Heart right ventricle (tissue), 16 donors: ENCODE results near the gene KCNIP1. TPM values are rescaled to one million over a fixed set of nuclear protein-coding genes. Genes with fewer than 3 reads are reported as not detected.

Experiments used
- ATAC-seq, 8 donors: fragments of 200-7000 bp; cut with Tn5 transposase; one replicate each; pipeline ENCODE4 v1.9.1; 2020; ENCODE audit warnings: mild to moderate bottlenecking in 8 of 8, moderate library complexity in 8 of 8, moderate number of reproducible peaks in 1 of 8
- DNase-seq, 2 donors: peaks; one replicate each; pipeline ENCODE4 v3.0.0-alpha.2; 2020
- H3K27ac ChIP-seq, 10 donors: fragments of 200-600 bp; sonication (generic) in 2 of 10; one replicate each; pipeline versions ENCODE4 v1.5.0 to v1.8.0; 2020 to 2022; ENCODE audit warnings: mild to moderate bottlenecking in 3 of 10
- H3K27me3 ChIP-seq, 7 donors: fragments of 200-600 bp; one replicate each; pipeline ENCODE4 v1.8.0; 2021 to 2022; ENCODE audit warnings: mild to moderate bottlenecking in 2 of 7
- H3K36me3 ChIP-seq, 9 donors: fragments of 200-600 bp; sonication (generic) in 1 of 9; one replicate each; pipeline versions ENCODE4 v1.5.0 to v1.8.0; 2020 to 2022; ENCODE audit warnings: mild to moderate bottlenecking in 2 of 9
- H3K4me1 ChIP-seq, 9 donors: fragments of 200-600 bp; sonication (generic) in 1 of 9; one replicate each; pipeline versions ENCODE4 v1.5.0 to v1.8.0; 2020 to 2022; ENCODE audit warnings: mild to moderate bottlenecking in 4 of 9
- H3K4me3 ChIP-seq, 10 donors: fragments of 200-600 bp; sonication (generic) in 2 of 10; one replicate each; pipeline versions ENCODE4 v1.5.0 to v1.8.0; 2020 to 2022; ENCODE audit warnings: mild to moderate bottlenecking in 7 of 10, moderate library complexity in 2 of 10
- H3K9me3 ChIP-seq, 11 donors: fragments of 200-600 bp in 10 of 11; sonication (generic) in 2 of 11; one replicate each; pipeline versions ENCODE4 v1.5.0 to v1.8.0; 2013 to 2022; ENCODE audit warnings: mild to moderate bottlenecking in 2 of 11, control low read depth in 1 of 11, moderate library complexity in 1 of 11
- WGBS, 2 donors: extraction: QIAGEN DNeasy Blood & Tissue Kit; methylation state at CpG; one replicate each; pipeline ENCODE4 v1.1.7; 2013; ENCODE audit warnings: inconsistent platforms in 1 of 2; 5-methylcytosine and 5-hydroxymethylcytosine counted together
- intact Hi-C, 10 donors: fragments of 100-400 bp; cut with DNase I; formaldehyde crosslinking; loops; one replicate each; pipeline versions ENCODE4 v1.11.1 to v1.14.2; 2022
- polyA plus RNA-seq, 2 donors: library from polyadenylated mRNA; stranded (reverse); fragments of 200-250 nt; gene quantifications; one replicate each; pipeline ENCODE4 v1.2.3, GENCODE V29; 2013
- total RNA-seq, 10 donors: library from RNA; stranded (reverse); fragmentation: NEBNext Ultra II Directional in 3 of 10; extraction: Animal tissue kit (Norgen Biotek cat#: 25700) in 3 of 10; gene quantifications; one replicate each; pipeline versions ENCODE4 v1.2.1 to v1.2.4, GENCODE V29; 2021 to 2023
- TF ChIP-seq, protein P1 (sequence below), 9 donors: fragments of 200-600 bp; sonication (generic) in 2 of 9; IDR thresholded peaks; one replicate each; pipeline versions ENCODE4 v1.5.0 to v1.8.0; 2021 to 2022; ENCODE audit warnings: antibody characterized with exemption in 9 of 9, mild to moderate bottlenecking in 5 of 9, moderate library complexity in 1 of 9
- donor health status: Arrhythmogenic right ventricular cardiomyopathy.
- donor health status: ischemic (EF 13 %, LVEDD 7.1; RV severe dilation, severe dysfunction).
- donor health status: healthy with polysubstance abuse.
- donor health status: DM: no; HTN: yes; CAD: no.
- donor health status: DM: no; HTN: no; CAD: no.
- donor health status: ischemic (EF 25% LVEDD 6.9; RV normal size, moderate dysfunction).
- donor health status: ischemic (EF 25% LVEDD 5.7; RV mildly dilated, moderate dysfunction).
- donor health status: healthy.
- donor health status: DM: yes; HTN: yes; CAD: no.
- donor health status: Ischemic cardiomyopathy.
- donor health status: ischemic (EF 35%, LVEDD 5.7; RV mildly dilated, moderate dysfunction).
- donor health status: nonischemic (EF 11% LVEDD 7.7; RV severe dilation, severe dysfunction).
- donor health status: DM: yes; HTN: yes; CAD: no.
- donor health status: PGD.
- donor health status: ischemic (EF 29% LVEDD 5.4; RV normal size, mild dysfunction).
- donor health status: nonischemic (EF 23%, LVEDD 6.1; RV moderate dilation, normal function).

The KCNIP1 gene
- total and polyA plus RNA-seq, 12 donors, result 0.06 to 0.67 (median 0.21) TPM; not detected in 7

DNA sequence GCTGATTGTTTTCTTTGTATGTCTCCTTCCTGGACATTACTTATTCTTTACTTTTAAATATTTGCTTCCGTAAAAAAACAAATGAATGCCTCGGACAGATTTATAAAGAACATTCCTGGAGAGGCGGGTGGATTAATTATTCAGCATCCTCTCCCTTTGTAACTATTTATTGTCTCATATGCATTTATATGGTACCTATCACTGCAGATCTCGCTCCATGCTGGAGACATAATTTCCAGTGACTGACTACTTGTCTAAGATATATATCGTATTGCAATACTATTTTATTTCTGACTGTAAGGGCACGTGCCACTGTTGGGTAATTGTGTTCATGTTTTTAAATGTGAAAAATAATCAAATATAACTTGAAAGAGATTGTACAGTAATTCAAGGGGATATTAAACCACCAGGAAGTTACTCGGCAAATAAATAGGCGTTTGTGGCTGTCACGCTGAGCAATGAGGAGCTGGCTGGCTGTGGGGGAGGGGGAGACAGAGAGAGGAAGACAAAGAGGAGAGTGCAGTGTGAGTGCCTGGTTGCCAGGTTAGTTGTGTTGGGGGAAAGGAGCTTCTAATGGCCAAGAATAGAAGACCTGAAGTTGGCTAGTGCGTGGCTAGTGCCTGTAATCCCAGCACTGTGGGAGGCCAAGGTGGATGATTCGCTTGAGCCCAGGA is 147.9 kb downstream of the KCNIP1 start:
- ATAC-seq, result no peak
- DNase-seq, result no peak
- Histone ChIP-seq H3K9me3 (no peaks in the 10 kb centered on the region), H3K4me1 (peaks cover 0 to 9% (median 5%) of the 10 kb centered on the region in 9 donors), H3K4me3 (no peak overlapping the region), H3K36me3 (no peaks in the 10 kb centered on the region), H3K27ac (no peak overlapping the region), H3K27me3 (no peaks in the 10 kb centered on the region)
- TF ChIP-seq, protein P1, sequence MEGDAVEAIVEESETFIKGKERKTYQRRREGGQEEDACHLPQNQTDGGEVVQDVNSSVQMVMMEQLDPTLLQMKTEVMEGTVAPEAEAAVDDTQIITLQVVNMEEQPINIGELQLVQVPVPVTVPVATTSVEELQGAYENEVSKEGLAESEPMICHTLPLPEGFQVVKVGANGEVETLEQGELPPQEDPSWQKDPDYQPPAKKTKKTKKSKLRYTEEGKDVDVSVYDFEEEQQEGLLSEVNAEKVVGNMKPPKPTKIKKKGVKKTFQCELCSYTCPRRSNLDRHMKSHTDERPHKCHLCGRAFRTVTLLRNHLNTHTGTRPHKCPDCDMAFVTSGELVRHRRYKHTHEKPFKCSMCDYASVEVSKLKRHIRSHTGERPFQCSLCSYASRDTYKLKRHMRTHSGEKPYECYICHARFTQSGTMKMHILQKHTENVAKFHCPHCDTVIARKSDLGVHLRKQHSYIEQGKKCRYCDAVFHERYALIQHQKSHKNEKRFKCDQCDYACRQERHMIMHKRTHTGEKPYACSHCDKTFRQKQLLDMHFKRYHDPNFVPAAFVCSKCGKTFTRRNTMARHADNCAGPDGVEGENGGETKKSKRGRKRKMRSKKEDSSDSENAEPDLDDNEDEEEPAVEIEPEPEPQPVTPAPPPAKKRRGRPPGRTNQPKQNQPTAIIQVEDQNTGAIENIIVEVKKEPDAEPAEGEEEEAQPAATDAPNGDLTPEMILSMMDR (IDR thresholded peaks at IDR 0.05), result no peak
- WGBS, 2 donors, result 81 to 90% methylated on average over 11 of the region's 11 CpGs
- intact Hi-C loops, result no loop called here

DNA sequence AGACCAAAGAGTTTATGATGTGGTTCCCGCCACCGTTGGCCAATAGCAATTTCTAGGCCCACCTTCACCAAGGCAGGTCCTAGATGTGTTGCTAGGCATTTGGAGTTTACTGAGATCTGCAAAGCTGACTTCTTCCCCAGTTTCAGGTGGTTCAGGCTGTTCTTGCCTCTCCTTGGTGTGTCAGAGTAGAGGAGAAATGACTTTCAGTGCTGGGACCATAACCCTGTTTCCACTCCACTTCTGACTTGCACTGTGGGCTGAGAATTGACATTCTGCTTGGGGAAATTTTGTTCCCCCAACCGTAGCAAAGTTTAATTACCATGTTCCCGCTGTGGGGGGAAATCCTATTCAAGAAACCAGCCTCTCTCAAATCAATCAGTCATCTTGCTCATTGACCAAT is 151.7 kb downstream of the KCNIP1 start:
- WGBS, 2 donors, result 96 to 98% methylated on average over 4 of the region's 4 CpGs
- no peak for ATAC-seq
- intact Hi-C loops, result no loop called here
- Histone ChIP-seq H3K4me1 (peaks cover 0 to 9% (median 5%) of the 10 kb centered on the region in 9 donors), H3K9me3 (no peaks in the 10 kb centered on the region), H3K4me3 (no peak overlapping the region), H3K36me3 (no peaks in the 10 kb centered on the region), H3K27me3 (no peaks in the 10 kb centered on the region), H3K27ac (no peak overlapping the region)
- TF ChIP-seq, protein P1 (IDR thresholded peaks at IDR 0.05), result no peak
- DNase-seq, result no peak

DNA sequence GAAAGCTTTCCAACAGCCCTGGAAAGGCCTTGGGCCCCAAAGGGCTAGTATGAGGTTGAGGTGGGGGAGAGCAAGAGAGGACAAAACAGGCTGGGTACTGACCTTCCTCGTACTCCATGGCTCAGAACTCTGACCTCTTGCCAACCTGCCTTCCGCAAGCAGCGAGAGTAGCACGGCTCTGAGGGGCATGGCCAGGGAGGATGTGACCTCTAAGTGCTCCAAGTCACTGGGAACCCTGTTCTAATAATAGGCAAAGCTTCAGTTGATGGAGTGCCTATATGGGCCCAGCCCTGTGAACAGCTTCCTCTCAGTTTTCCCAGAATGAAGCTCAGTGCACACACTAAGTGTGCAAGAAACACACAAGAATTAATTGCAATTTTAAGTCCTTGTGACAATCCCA is 152.1 kb downstream of the KCNIP1 start:
- no peaks in the 10 kb centered on the region for H3K27me3 ChIP-seq
- TF ChIP-seq, protein P1 (IDR thresholded peaks at IDR 0.05), result no peak
- no peak overlapping the region for H3K27ac ChIP-seq
- 41 to 44% methylated on average over 4 of the region's 4 CpGs for WGBS, 2 donors
- ATAC-seq (peak; percentile 38 to 87 (median 67)), DNase-seq (peak in 1 of 2 donors; percentile 23)
- peaks cover 0 to 9% (median 5%) of the 10 kb centered on the region in 9 donors for H3K4me1 ChIP-seq
- no peak overlapping the region for H3K4me3 ChIP-seq
- no peaks in the 10 kb centered on the region for H3K9me3 ChIP-seq
- intact Hi-C loops, result no loop called here
- H3K36me3 ChIP-seq, result no peaks in the 10 kb centered on the region

DNA sequence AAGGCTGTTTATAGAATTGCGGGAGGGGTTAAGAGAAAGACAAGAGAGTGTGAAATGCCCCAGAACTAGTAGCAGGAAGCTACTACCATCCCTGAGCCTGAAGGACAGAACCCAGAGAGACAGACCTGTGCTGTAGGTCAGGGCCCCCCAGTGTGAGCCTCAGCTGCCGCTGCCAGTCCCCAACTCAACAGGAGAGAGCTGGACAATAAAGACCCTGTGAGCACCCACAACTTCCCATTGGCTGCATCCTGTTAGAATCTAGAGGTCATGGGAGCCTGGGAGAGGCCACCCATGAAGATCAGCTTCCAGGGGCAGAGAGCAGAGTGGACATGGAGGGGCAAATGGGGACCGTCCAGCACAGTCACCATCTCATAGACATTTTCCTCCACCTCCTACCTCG is 152.5 kb downstream of the KCNIP1 start:
- WGBS, 2 donors, result 91 to 92% methylated on average over 4 of the region's 4 CpGs

More for the DNA sequence above, 152.5 kb downstream of the KCNIP1 start:
- DNase-seq (no peak), ATAC-seq (peak in 1 of 8 donors; percentile 30)
- Histone ChIP-seq H3K27me3 (no peaks in the 10 kb centered on the region), H3K36me3 (no peaks in the 10 kb centered on the region), H3K27ac (no peak overlapping the region), H3K4me3 (no peak overlapping the region), H3K4me1 (peaks cover 0 to 9% (median 5%) of the 10 kb centered on the region in 9 donors), H3K9me3 (no peaks in the 10 kb centered on the region)
- TF ChIP-seq, protein P1 (IDR thresholded peaks at IDR 0.05), result no peak
- intact Hi-C loops, result no loop called here
